GM12801 (cell line): ENCODE results near the gene IDE.

Experiments
- TF ChIP-seq, protein P1 (sequence below): IDR thresholded peaks from one replicate; pipeline ENCODE4 v1.5.1; 2011; ENCODE audit warnings: control low read depth; ENCODE audit not compliant: insufficient read length; ENCODE audit errors: extremely low read depth

IDE gene

DNA sequence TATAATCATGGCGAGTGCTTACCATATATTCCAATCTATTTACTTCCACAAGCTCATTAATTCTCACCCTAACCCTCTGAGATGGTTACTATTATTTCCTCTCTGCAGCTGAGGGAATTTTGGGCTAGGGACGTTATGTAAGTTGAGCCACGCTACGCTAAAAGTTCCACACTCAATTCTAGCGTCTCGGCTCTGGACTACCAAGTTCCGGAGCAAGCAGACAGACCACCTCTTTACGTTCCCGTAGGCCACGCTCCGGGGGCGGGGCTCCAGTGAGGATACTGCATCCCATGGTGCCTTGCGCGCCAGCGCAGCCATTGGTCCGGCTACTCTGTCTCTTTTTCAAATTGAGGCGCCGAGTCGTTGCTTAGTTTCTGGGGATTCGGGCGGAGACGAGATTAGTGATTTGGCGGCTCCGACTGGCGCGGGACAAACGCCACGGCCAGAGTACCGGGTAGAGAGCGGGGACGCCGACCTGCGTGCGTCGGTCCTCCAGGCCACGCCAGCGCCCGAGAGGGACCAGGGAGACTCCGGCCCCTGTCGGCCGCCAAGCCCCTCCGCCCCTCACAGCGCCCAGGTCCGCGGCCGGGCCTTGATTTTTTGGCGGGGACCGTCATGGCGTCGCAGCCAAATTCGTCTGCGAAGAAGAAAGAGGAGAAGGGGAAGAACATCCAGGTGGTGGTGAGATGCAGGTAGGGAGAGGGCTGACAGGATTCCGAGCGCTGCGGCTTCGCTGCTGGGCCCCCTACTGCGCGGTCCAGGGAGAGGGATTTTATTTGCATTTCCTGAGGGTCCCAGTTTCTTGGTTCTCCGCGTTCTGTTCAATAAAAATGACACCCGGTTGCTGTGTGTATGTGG, 19.1 kb upstream of the IDE start, which contains the start of gene KIF11:
KIF11 (plus strand) TSS at position 370 of the 858 bp plus-strand sequence; CDS start at position 616, 246 bp downstream.
- TF ChIP-seq, protein P1, sequence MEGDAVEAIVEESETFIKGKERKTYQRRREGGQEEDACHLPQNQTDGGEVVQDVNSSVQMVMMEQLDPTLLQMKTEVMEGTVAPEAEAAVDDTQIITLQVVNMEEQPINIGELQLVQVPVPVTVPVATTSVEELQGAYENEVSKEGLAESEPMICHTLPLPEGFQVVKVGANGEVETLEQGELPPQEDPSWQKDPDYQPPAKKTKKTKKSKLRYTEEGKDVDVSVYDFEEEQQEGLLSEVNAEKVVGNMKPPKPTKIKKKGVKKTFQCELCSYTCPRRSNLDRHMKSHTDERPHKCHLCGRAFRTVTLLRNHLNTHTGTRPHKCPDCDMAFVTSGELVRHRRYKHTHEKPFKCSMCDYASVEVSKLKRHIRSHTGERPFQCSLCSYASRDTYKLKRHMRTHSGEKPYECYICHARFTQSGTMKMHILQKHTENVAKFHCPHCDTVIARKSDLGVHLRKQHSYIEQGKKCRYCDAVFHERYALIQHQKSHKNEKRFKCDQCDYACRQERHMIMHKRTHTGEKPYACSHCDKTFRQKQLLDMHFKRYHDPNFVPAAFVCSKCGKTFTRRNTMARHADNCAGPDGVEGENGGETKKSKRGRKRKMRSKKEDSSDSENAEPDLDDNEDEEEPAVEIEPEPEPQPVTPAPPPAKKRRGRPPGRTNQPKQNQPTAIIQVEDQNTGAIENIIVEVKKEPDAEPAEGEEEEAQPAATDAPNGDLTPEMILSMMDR = no peak

DNA sequence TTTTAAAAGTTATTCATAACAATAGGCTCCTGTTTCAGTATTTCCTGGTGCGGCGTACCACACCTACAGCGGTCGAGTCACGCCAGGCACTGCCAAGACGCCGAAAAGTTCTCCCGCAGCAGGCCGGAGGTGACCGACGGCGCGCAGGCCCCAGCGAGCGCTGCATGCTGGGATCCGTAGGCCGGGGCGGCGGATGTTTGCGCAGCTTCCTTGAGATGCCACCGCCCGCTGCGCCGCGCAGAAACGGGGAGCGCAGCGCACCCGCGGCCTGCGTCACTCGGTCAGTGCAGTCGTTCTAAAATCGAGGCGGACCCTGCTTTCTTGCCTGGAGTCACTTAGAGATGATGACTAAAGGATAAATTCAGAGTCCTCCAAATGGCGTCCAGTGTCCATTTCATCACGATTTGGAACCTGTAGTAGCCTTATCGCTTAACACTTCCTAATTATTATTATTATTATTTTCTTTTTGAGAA, 17.7 kb upstream of the IDE start:
- TF ChIP-seq, protein P1 = no peak

DNA sequence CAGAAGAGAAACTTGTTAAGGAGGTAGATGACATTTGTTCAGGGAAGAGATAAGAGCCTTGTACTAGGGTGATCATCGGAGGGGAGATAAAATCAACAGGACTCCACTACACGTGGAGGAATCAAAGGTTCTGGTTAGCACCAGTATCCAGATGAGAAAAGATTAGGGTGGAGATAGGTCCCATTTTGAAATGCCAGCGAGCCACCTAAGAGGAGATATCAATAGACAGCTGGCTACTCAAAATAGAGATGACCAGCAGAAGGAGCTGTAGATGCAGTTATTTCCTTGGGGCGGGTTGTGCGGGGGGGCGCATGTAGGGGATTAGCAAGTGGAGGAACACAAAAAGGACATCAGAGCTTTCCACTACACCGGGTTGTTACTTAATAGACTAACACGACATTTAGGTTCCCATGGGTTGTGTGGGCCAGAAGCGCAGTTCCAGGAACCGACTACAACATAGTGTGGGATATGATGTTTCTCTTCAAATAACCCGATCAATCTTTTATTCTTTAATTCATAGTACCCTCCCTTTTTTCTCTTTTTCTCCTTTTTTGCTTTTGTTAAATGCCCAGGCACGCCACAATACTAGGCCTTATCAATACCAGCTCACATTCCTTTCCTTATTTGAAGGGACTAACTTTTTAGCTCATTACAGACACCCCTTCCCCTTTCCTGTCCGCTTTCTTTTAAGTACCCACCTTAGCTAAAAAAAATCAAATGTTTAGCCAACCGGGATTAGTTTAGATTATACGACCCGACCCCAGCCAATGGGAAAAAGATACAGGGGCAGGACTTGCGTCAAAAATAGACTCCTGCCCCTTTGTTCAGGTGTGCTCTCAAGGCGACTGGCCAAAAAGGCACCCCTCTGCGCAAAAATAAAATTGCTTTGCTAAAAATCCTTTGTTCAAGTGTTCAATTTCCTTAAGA, 17.0 kb upstream of the IDE start:
- TF ChIP-seq, protein P1 = no peak

DNA sequence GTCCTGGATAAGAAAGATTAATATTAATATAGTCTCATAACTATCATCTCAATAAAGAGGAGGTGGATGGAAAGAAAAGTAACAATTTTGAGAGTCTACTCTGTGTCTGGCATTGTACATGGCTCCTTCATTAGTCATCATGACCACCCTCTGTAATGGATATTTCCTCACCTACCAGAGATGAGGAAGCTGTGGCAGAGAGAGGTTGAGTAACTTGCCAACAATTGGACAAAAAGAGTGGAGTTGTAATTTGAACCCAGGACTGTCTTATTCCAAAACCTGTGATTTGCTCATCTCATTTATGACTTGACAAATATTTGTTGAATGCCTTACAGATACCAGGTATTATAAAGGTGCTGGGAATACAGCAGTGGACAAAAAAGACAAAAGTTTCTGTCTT, 2.1 kb upstream of the IDE start:
- TF ChIP-seq, protein P1 = no peak

DNA sequence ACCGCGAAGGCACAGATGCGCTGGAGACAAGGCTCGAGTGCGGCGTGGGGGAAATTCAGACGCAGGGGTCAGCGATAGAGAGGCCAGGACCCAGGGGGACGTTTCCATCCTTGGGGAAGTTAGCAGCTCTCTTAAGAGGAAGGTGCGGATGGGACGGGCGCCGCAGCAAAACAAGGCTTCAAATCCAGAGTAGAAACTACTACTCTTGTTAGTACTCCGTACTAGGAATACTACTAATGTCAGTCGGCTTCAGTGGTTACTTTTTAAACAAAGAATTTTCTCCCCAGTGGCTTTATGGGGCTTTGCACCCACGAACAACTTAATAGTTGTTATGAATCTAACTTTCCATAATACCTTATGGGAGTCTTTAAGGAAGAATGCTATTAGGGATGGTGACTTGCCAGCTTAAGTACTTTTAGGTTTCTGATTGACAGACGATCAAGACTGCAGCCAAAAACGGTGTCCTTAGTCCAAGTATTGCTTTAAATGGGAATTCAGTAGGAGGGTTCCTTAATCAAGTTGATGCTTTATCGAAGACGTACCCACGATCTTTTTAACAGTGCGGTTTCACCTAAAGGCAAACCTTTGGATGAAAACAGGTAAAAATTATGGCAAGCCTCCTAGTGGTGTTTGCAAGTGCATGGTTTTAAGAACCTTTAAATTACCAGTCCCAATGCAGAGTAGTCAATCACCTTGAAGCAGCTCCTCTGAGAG, 812 bp upstream of the IDE start:
- TF ChIP-seq, protein P1 = no peak

DNA sequence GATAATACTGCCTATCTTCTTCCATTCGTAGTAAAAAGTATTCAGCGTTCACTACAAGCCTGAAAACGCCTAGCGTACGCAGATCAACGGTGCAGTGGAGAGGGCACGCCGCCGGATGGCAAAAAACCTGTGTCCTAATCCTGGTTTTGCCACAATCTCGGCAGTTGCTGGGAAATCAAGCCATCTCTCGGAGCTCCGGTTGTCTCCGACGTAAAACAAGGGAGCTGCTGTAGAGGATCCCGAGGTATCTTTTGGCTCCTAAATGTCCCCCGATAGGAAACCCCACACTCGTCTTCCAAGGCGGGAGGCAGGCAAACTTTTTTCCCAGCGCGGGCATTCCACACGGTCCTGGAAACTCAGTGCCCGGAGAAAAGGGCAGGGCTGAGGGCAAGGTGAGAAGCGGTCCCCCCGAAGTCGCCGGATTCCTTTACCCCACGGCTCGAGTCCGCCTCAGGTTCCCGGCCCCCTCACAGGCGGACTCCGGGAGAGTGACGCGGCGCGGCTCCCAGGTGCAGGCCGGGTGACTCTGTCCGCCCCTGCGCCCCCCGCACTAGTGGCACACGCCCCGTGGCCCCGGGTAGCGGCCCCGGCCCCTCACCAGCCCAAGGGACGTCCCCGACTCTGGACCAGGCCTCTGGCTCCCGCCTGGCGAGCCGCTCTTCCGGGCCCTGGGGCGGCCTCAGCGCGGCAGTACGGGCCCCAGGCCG, 649 bp downstream of the IDE start:
- TF ChIP-seq, protein P1 = no peak
